AML-193 (cell line): ENCODE data around the gene NDUFV1.
A peak's percentile ranks its signal among the peaks of the same experiment; 100 is the strongest.
"Not testable (repeated sequence)": the region's sequence is repeated elsewhere in the genome, so short reads cannot be mapped to it uniquely, and the experiment has no call there.

Experiments
- DNase-seq, 2 experiments: peaks; one replicate each; lab custom pipeline; 2025; lab: John Stamatoyannopoulos, UW

NDUFV1 gene

DNA sequence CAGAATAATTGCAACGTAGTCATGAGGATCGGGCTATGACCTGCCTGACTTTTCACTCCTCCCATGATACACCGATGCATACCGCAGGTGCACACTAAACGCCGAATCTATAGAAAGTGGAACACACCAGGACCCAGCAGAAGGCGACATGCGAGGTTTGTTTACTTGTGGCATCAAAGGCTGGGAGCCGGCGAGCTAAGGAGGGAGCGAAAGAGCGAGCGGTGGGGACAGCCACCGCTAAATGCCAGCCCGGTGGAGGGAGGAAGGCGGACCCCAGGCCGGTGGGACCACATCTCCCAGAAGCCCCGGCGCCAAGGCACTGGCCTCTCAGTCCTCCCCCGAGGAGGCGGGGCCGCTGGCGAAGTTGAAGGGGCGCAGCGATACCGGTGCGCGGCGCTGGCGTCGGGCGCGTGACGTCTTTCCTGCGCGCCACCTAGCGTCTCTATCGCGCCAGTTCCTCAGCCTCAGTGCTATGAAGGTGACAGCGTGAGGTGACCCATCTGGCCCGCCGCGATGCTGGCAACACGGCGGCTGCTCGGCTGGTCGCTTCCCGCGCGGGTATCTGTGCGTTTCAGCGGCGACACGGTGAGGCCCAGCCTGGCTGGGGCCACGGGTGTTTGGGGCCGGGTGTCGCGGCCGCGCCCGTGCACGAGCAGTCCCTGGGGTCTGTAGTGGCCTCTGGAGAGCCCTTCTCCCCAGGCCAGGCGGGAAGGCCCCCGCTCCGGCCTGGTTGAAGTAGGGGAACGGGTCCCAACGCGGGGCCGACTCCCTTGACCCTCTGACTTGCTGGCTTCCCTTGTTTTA, at the start of gene NDUFV1:
TSS of gene NDUFV1 (plus strand) at position 445 of the 804 bp plus-strand sequence. CDS start at position 514, 69 bp downstream.
- peak; percentile 86 to 91 for DNase-seq

DNA sequence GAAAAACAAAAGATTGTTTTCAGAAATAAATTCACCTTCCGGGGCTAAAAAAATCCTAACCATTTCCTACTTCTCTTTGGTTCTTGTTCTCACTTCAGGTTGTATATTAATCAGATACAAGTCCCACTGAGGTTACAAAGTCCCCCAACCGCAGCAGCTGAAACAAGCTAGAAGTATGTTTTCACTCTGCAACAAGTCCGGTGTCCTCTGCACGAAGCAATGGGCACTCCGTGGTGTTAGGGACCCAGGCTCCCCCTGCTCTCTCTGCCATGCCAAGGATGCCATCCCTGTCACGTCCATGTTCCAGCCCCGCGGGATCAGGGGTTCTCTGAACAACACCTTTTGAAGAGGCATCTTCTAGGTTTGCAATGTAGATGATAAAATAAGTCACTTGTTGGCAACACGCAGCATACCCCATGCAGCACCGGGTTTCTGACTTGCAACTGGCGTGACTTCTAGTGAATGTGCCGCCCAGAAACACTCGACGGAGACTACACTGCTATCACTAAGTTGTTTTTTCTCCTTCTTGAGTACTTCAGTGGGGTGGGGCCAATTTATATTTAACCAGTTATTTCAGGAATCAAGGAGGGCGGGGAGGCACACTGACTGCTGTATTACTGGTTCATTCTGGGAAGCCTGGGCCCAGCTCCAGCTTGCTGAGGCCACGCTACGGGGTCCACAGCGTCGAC, 48.5 kb upstream of the NDUFV1 start:
- no peak for DNase-seq

DNA sequence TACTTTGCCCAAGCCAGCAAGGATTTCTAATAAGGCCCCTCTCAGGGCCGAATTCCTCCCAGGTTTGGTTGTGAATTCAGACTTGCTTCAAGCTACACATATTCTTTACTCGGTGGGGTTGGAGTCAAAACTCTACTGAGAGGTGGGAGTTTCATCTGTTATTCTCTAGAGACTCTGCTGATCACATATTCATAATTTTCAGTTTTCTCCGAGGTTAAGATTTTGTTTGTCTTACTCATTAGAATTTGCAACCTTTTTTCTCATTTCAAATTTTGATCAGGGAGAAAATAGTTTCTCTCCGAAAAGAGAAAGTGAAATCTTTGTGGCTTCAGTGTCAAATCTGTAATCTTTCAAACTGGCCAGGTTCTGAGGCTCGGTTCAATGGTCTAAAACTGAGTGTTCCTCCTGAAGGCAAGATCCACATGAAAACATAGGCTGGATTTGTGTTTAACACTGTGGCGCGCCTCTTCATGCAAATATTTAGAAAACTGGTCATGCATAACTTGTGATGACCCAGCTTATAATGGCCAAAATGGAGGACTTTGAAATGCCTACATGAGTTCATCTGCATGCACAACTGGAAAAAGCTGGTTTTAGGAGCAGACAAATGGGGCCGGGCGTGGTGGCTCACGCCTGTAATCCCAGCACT, 44.6 kb upstream of the NDUFV1 start:
- DNase-seq = no peak

DNA sequence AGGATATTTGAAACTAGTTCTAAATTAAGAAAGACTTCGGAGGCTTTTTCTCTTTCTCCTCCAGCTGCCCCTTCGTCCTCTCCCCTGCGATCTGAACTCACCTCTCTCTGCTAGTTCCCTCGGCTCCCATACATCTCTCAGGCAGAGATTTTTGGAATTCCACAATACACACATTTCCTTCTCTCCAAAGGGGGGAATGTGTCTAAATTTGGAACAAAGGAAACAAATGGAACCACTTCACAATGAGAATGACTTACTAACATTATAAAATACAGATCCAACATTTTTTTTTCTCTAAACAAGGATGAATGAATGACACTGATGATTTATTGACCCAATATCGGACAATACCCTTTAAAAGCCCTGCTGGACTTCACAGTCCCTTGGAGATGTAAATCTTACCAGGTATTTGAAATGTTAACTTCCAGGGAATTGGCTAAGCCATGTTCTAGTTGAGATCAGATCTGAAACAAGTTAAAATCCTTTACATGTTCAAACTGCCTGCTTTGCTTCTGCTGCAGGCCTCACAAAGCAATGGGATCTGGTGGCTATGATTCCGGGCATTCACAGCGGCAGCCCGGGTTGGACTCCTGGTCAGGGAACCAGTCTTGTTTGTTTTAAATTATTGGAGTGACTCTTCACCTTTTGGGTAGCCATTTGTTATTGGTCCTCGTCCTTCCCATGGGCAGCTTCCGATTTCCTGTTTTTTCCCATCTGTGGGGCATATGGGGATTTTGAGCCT, 43.6 kb upstream of the NDUFV1 start:
- DNase-seq = no peak

DNA sequence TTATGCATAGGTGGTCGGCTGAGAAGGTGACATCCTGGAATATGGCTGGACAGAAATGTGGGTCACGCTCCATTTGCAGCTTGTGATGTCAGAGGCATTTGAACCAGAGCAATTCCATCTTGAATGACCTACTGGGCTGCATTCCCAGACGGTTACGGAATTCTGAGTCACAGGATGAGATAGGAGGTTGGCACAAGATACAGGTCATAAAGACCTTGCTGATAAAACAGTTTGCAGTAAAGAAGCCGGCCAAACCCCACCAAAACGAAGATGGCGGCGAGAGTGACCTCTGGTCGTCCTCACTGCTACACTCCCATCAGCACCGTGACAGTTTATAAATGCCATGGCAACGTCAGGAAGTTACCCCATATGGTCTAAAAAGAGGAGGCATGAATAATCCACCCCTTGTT, 43.0 kb upstream of the NDUFV1 start:
- not testable (repeated sequence) for DNase-seq

DNA sequence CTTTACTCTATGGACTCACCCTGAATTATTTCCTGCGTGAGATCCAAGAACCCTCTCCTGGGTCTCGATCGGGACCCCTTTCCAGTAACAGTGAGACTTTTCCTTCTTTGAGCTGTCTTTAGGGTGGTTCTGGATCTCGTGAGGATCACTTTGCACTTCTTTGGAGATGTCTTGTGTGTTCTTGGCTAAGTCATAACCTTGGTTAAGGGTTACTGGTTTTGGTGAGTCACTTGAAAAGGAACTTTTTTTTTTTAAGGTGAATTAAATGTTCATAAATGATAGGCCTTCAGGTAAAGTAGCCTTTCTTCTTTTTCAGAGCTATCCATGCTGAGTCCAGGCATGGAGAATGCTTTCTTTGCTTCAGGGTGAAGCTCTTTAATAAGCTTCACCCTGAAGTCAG, 42.5 kb upstream of the NDUFV1 start:
- no peak for DNase-seq

DNA sequence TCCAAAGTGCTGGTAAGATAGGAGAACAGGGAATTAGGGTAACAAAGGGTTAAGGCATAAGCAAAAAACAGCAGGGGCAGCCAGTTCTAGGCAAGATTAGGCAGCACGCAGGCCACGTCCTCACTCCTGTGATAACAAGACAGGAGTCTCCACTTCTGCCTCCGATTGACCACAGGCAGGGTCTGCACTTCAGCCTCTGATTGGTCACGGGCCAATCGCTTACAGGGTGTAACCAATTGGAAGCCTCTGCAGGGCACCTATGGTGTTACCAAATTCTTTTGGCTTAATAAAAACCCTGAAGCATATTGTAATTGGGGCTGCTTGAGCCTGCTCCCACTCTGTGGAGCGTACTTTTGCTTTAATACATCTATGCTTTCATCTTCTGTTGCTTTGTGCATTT, 35.3 kb upstream of the NDUFV1 start:
- DNase-seq = no peak

DNA sequence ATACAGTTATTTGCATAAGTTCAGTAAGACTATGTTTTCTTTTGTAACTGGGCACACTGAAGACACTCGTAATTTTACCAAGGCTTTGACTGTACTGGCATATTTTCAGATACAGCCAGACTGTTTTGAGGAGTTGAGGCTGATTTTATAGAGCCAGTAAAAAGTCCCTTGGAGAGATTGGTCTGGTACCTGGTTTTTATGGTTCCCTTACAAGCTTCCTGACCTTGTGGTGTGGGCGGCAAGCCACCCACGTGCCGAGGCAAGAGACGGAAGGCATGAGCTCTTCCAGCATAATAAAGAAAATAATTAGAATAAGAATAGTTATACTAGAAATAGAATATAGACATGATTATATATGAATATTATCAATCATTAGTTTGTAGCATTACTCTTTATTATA, 34.4 kb upstream of the NDUFV1 start:
- no peak for DNase-seq

DNA sequence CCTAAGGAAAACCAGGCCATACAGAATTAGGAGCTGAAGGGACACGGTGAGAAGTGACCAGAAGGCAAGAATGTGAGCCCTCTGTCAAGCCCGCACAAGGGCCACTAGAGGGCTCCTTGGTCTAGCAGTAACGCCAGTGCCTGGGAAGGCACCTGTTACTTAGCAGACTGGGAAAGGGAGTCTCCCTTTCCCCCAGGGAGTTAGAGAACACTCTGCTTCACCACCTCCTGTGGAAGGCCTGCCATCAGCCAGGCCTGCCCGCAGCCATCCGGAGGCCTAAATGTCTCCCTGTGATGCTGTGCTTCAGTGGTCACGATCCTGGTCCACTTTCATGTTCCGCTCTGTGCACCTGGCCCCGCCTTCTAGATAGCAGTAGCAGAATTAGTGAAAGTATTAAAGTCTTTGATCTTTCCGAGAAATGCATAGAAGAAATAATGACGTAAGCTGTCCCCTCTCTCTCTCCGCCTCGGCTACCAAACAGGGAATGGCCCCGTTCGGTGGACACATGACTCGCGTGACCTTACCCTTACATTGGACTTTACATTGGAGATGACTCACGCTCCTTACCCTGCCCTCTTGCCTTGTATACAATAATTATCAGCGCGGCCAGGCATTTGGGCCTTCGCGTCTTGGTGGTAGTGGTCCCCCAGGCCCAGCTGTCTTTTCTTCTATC, 33.9 kb upstream of the NDUFV1 start:
- DNase-seq = peak; percentile 21 to 53

DNA sequence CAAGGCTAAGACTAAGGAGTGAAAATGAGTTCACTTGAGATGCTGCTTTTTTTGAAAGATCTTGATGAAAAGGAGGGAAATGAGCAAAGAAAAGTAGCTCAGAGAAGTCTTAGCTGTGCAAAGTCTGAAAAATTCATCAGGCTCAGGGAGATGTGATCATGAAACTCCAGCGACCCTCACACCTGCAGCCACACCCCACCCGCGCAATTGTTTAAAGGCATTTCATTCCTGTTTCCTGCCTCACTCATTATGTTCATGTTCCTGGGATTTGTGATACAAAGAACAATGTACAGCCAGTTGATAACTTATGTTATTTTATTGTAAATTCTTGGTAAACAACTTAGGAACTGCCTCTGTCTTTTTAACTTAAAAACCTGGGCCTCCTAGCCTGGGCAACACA, 31.8 kb upstream of the NDUFV1 start:
- DNase-seq = no peak

DNA sequence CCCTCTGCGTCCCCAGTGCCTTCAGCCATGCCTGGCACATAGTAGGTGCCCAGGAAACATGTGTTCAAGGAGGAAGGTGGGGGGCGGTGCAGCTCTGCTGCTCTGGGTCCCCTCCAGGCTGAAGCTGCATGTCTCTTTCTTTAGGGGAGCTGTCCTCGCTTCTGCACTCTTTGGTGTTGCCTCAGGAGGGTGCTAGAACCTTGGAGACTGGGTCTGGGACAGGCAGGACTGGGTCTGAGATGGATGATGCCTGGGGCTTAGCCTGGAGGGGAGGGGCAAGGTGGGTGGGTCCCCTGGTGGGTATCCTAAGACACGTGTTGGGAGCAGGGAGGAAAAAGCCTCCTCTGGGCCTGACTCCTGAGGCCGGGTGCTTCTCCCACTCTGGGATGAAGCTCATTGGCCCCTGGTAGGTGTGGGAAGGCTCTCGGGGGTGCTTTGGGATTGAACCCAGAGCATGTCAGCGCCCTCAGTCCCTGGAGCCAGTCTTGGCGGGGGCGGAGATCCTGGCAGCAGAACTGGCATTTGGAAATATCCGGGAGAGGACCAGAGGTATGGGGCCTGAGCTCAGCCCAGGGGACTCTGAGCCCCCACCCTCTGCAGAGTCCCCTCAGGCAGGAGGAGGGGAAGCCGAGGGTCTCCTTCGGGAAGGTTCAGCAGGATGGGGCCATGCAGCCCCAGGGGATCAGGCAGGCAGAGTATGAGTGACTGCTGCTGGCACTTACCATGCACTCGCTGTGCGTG, 29.8 kb upstream of the NDUFV1 start:
- no peak for DNase-seq

DNA sequence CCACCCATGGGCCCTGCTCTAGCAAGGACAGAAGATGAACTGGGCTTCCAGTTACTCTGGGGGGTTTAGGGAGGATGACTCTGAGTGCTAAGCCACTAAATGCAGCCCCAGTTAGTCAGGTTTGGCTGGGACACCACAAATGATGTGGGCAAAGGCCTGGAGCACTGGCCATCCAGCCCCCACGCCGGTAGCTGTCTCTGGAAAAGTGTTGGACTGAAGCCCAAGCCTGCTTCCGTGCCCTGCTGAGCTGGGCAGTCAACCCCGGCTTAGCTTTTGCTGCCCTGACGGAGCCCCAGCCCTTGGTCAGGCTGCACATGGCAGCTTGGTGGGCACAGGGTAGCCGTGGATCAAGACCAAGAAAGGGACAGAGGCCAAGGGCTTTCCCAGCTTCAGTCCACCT, 28.8 kb upstream of the NDUFV1 start:
- DNase-seq = no peak

DNA sequence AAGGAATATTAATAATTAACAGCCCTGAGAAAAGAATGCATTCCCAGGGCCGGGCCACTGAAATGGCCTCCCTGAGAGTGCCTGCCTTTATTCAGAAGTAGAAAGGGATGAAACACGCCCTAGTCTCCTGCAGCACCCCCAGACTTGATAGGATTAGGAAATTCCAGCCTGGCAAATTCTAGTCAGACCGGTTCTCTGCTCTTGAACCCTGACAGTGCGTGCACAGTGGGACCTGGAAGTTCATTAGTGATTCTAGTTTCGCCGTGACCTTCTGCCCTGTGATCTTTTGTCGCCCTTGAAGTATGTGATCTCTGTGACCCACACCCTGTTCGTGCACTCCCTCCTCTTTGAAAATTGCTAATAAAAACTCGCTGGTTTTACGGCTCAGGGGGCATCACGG, 25.3 kb upstream of the NDUFV1 start:
- DNase-seq = no peak

DNA sequence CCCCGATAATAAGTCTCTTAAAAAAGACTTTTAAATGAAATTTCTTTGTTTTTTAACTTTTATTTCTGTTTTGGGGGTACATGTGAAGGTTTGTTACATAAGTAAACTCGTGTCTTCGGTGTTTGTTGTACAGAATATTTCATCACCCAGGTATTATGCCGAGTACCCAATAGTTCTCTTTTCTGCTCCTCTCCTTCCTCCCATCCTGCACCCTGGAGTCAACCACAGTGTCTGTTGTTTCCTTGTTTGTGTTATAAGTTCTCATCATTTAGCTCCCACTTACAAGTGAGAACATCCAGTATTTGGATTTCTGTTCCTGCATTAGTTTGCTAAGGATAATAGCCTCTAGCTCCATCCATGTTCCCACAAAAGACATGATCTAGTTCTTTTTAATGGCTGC, 24.7 kb upstream of the NDUFV1 start:
- no peak for DNase-seq

DNA sequence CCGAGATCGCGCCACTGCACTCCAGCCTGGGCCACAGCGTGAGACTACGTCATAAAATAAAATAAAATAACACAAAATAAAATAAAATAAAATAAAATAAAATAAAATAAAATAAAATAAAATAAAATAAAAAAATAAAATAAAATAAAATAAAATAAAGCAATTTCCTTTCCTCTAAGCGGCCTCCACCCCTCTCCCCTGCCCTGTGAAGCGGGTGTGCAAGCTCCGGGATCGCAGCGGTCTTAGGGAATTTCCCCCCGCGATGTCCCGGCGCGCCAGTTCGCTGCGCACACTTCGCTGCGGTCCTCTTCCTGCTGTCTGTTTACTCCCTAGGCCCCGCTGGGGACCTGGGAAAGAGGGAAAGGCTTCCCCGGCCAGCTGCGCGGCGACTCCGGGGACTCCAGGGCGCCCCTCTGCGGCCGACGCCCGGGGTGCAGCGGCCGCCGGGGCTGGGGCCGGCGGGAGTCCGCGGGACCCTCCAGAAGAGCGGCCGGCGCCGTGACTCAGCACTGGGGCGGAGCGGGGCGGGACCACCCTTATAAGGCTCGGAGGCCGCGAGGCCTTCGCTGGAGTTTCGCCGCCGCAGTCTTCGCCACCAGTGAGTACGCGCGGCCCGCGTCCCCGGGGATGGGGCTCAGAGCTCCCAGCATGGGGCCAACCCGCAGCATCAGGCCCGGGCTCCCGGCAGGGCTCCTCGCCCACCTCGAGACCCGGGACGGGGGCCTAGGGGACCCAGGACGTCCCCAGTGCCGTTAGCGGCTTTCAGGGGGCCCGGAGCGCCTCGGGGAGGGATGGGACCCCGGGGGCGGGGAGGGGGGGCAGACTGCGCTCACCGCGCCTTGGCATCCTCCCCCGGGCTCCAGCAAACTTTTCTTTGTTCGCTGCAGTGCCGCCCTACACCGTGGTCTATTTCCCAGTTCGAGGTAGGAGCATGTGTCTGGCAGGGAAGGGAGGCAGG, 23.2 kb upstream of the NDUFV1 start, which contains the start of gene GSTP1:
TSS of gene GSTP1 (plus strand) at position 566 of the 958 bp plus-strand sequence. CDS start at position 598, 32 bp downstream.
- peak; percentile 17 to 40 for DNase-seq

DNA sequence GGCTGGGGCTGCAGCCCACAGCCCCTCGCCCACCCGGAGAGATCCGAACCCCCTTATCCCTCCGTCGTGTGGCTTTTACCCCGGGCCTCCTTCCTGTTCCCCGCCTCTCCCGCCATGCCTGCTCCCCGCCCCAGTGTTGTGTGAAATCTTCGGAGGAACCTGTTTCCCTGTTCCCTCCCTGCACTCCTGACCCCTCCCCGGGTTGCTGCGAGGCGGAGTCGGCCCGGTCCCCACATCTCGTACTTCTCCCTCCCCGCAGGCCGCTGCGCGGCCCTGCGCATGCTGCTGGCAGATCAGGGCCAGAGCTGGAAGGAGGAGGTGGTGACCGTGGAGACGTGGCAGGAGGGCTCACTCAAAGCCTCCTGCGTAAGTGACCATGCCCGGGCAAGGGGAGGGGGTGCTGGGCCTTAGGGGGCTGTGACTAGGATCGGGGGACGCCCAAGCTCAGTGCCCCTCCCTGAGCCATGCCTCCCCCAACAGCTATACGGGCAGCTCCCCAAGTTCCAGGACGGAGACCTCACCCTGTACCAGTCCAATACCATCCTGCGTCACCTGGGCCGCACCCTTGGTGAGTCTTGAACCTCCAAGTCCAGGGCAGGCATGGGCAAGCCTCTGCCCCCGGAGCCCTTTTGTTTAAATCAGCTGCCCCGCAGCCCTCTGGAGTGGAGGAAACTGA, 22.4 kb upstream of the NDUFV1 start:
- DNase-seq = peak in 1 of 2 experiments; percentile 26

DNA sequence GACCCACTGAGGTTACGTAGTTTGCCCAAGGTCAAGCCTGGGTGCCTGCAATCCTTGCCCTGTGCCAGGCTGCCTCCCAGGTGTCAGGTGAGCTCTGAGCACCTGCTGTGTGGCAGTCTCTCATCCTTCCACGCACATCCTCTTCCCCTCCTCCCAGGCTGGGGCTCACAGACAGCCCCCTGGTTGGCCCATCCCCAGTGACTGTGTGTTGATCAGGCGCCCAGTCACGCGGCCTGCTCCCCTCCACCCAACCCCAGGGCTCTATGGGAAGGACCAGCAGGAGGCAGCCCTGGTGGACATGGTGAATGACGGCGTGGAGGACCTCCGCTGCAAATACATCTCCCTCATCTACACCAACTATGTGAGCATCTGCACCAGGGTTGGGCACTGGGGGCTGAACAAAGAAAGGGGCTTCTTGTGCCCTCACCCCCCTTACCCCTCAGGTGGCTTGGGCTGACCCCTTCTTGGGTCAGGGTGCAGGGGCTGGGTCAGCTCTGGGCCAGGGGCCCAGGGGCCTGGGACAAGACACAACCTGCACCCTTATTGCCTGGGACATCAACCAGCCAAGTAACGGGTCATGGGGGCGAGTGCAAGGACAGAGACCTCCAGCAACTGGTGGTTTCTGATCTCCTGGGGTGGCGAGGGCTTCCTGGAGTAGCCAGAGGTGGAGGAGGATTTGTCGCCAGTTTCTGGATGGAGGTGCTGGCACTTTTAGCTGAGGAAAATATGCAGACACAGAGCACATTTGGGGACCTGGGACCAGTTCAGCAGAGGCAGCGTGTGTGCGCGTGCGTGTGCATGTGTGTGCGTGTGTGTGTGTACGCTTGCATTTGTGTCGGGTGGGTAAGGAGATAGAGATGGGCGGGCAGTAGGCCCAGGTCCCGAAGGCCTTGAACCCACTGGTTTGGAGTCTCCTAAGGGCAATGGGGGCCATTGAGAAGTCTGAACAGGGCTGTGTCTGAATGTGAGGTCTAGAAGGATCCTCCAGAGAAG, 21.6 kb upstream of the NDUFV1 start:
- no peak for DNase-seq

DNA sequence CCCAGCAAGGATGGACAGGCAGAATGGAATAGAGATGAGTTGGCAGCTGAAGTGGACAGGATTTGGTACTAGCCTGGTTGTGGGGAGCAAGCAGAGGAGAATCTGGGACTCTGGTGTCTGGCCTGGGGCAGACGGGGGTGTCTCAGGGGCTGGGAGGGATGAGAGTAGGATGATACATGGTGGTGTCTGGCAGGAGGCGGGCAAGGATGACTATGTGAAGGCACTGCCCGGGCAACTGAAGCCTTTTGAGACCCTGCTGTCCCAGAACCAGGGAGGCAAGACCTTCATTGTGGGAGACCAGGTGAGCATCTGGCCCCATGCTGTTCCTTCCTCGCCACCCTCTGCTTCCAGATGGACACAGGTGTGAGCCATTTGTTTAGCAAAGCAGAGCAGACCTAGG, 20.8 kb upstream of the NDUFV1 start:
- DNase-seq = no peak
